HCT116 (cell line): ENCODE results near the gene MYRF.

Experiments
- EZH2 ChIP-seq: fragments of 200-600 bp; sonication (generic); IDR thresholded peaks from 2 replicates; pipeline ENCODE4 v1.6.1; 2017; ENCODE audit warnings: antibody characterized with exemption, mixed run types
- TF ChIP-seq, protein P1 (sequence below), 3 experiments: fragments of 200-600 bp in 1 of 3; sonication (generic) in 1 of 3; IDR thresholded peaks in 2 of 3; conservative IDR thresholded peaks in 1 of 3; 2 replicates each; pipeline ENCODE4 v1.5.1; 2012 to 2017; ENCODE audit warnings: low read depth in 2 of 3, low read length in 2 of 3, antibody characterized with exemption in 1 of 3, borderline replicate concordance in 1 of 3, control low read depth in 1 of 3, mild to moderate bottlenecking in 1 of 3, mixed read lengths in 1 of 3, mixed run types in 1 of 3, moderate library complexity in 1 of 3; ENCODE audit not compliant: insufficient read depth in 1 of 3

DNA sequence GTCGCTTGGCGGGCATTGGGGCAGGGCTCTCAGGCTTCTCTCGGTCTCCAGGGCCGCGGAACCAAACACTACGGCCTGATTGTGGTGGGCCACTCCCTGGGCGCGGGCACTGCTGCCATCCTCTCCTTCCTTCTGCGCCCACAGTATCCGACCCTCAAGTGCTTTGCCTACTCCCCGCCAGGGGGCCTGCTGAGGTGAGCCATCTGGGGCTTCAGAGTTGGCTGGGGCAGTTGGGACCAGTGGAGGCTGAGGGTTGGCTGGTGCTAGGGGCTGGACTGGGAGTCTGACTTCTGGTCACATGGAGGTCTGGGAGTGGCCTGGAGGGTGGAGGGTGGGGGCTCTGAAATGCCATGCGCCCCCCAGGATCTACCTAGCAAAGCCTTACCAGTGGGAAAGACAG, 15.3 kb upstream of the MYRF start:
- TF ChIP-seq, protein P1, sequence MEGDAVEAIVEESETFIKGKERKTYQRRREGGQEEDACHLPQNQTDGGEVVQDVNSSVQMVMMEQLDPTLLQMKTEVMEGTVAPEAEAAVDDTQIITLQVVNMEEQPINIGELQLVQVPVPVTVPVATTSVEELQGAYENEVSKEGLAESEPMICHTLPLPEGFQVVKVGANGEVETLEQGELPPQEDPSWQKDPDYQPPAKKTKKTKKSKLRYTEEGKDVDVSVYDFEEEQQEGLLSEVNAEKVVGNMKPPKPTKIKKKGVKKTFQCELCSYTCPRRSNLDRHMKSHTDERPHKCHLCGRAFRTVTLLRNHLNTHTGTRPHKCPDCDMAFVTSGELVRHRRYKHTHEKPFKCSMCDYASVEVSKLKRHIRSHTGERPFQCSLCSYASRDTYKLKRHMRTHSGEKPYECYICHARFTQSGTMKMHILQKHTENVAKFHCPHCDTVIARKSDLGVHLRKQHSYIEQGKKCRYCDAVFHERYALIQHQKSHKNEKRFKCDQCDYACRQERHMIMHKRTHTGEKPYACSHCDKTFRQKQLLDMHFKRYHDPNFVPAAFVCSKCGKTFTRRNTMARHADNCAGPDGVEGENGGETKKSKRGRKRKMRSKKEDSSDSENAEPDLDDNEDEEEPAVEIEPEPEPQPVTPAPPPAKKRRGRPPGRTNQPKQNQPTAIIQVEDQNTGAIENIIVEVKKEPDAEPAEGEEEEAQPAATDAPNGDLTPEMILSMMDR (IDR thresholded peaks at IDR 0.05 in 2 of 3, conservative IDR thresholded peaks at IDR 0.05 in 1 of 3; ENCODE audit: borderline replicate concordance in 1 of 3, insufficient read depth in 1 of 3, low read depth in 2 of 3, low read length in 2 of 3): no peak
- TF ChIP-seq EZH2: no peak
